Measurements from ENCODE around the gene CAPN15. TPM values are rescaled to one million over a fixed set of nuclear protein-coding genes. Genes with fewer than 3 reads are reported as not detected.

CAPN15 gene
- total RNA-seq, 1 experiment from 2014 or later = 76.4 TPM

DNA sequence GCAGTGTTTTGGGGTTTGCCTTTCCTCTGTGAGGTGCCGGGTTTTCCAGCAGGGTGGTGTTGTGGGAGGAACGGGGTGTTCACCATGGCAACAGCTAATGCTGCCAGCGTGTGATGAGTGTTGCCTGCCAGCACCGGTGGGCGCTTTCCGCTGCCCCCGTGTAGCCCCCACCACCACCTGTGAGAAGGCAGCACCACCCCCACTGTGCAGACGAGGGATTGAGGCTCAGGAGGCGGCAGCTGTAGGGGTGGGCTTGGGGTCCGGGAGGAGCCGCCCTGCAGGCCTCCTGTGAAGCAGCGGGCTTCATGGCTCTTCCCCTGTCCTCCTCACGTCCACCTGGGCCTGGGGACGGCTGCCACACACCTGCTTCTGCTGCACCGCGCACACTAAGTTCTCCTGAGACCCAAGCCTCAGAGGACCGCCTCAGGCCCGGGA is 67.6 kb downstream of the CAPN15 start:
- Histone ChIP-seq H3K56ac (ENCODE audit: insufficient read length, low read depth, low read length) (no peak overlapping the region), H3K27me3 (ENCODE audit: insufficient read depth, low read length) (no peaks in the 10 kb centered on the region; the same call in 1 of the 2 replicates), H3K14ac (ENCODE audit: insufficient read depth, low read length) (no peak overlapping the region), H3K4me2 (ENCODE audit: insufficient read depth, insufficient read length, low read length) (no peak overlapping the region), H4K8ac (replicated peaks; ENCODE audit: insufficient read length, low read depth, low read length) (no peak overlapping the region), H3K18ac (ENCODE audit: insufficient read length, low read depth, low read length) (no peak overlapping the region), H2BK5ac (ENCODE audit: insufficient read length, low read length) (no peak overlapping the region), H2AK5ac (ENCODE audit: insufficient read length, low read length) (no peak overlapping the region), H3K23me2 (ENCODE audit: insufficient read length, low read depth, low read length, poor library complexity, severe bottlenecking) (no peaks in the 10 kb centered on the region), H2BK12ac (ENCODE audit: insufficient read length, low read depth, low read length) (no peak overlapping the region), H4K91ac (ENCODE audit: insufficient read length, low read depth, low read length) (no peak overlapping the region), H3K23ac (ENCODE audit: insufficient read length, low read depth, low read length) (no peak overlapping the region), H3K4ac (ENCODE audit: low read depth, low read length) (no peak overlapping the region), H3K9ac (ENCODE audit: extremely low read depth, insufficient read length, low read length) (no peak overlapping the region), H2BK20ac (ENCODE audit: low read depth, low read length, poor library complexity, severe bottlenecking) (no peak overlapping the region), H2BK15ac (ENCODE audit: low read depth, low read length) (no peak overlapping the region), H3K79me1 (ENCODE audit: insufficient read depth, low read depth, low read length, poor library complexity, severe bottlenecking) (peaks cover 3% of the 10 kb centered on the region), H4K5ac (ENCODE audit: insufficient read length, low read depth, low read length) (no peak overlapping the region), H3T11ph (ENCODE audit: low read length) (no peak overlapping the region), H3K27ac (ENCODE audit: insufficient read length, low read depth, low read length) (no peak overlapping the region), H3K9me3 (ENCODE audit: control insufficient read depth, low read depth, low read length) (no peaks in the 10 kb centered on the region), H2BK120ac (ENCODE audit: low read depth, low read length, poor library complexity, severe bottlenecking) (no peak overlapping the region), H3K4me1 (ENCODE audit: insufficient read depth, low read length) (no peaks in the 10 kb centered on the region), H4K20me1 (ENCODE audit: control insufficient read depth, insufficient read depth, insufficient read length) (no peaks in the 10 kb centered on the region), H3K79me2 (ENCODE audit: insufficient read depth, low read length) (no peaks in the 10 kb centered on the region; the same call in 1 of the 2 replicates), H2AFZ (ENCODE audit: low read length) (no peak overlapping the region)
- Mint-ChIP-seq H3K4me3 (no peak overlapping the region), H3K9me3 (peaks cover 0 to 3% of the 10 kb centered on the region in 2 experiments; a peak in 1 of 5 replicates), H3K27ac (no peak overlapping the region), H3K27me3 (ENCODE audit: low read depth) (peaks cover 26% of the 10 kb centered on the region), H3K4me1 (peaks cover 10% of the 10 kb centered on the region in 2 experiments), H3K36me3 (ENCODE audit: insufficient read depth in 1 of 3, low read depth in 3 of 3) (peaks cover 9 to 28% (median 27%) of the 10 kb centered on the region in 3 experiments; a peak in 6 of 7 replicates)
- WGBS (ENCODE audit: extremely low coverage, insufficient read length, low lambda C conversion rate) = no CpG with 5 or more reads among the region's 18 CpGs
- no peak for DNase-seq
- TF ChIP-seq CTCF (conservative IDR thresholded peaks at IDR 0.05) = no peak

All from H9 (cell line).